H1 (cell line): ENCODE measurements around the gene OGFR. TPM values are rescaled to one million over a fixed set of nuclear protein-coding genes. Genes with fewer than 3 reads are reported as not detected.

Experiments used
- CTCF ChIA-PET: fragments of 300-600 bp; sonication (Branson Sonifier 250); formaldehyde crosslinking; loops from one replicate; lab custom pipeline; 2021; ENCODE audit not compliant: partially characterized antibody; lab: Charles Lee
- POLR2A ChIA-PET: fragments of 300-600 bp; sonication (Branson Sonifier 250); formaldehyde crosslinking; loops from one replicate; lab custom pipeline; 2021; ENCODE audit warnings: inconsistent platforms; ENCODE audit not compliant: partially characterized antibody; lab: Charles Lee
- DNase-seq, 2 experiments: peaks; one replicate each; pipeline versions ENCODE4 v3.0.0 to v3.0.0-alpha.2; 2010 to 2022; ENCODE audit warnings: low spot score in 2 of 2, low read depth in 1 of 2, mixed read lengths in 1 of 2
- FAIRE-seq: peaks from 2 replicates; lab custom pipeline; 2011; peaks lifted over from hg19 to GRCh38; lab: Jason Lieb, UNC
- H2AFZ ChIP-seq: 2 replicates; pipeline ENCODE4 v1.8.1; 2012; ENCODE audit warnings: low read length, inconsistent platforms
- H2AK5ac ChIP-seq: 2 replicates; pipeline ENCODE4 v1.6.1; 2013; ENCODE audit warnings: low read depth, low read length
- H2BK120ac ChIP-seq: replicated peaks from 2 replicates; pipeline ENCODE3; 2013; ENCODE audit warnings: low read depth, low read length, inconsistent platforms
- H2BK12ac ChIP-seq: 2 replicates; pipeline ENCODE4 v1.6.1; 2013; ENCODE audit warnings: low read depth, low read length
- H2BK15ac ChIP-seq: 2 replicates; pipeline ENCODE4 v1.6.1; 2013; ENCODE audit warnings: low read length
- H2BK20ac ChIP-seq: 2 replicates; pipeline ENCODE4 v1.6.1; 2013; ENCODE audit warnings: low read length
- H2BK5ac ChIP-seq: 2 replicates; pipeline ENCODE4 v1.6.1; 2013; ENCODE audit warnings: low read depth, low read length
- H3K14ac ChIP-seq: 2 replicates; pipeline ENCODE4 v1.6.1; 2013; ENCODE audit warnings: inconsistent platforms; ENCODE audit not compliant: insufficient read length
- H3K18ac ChIP-seq: 2 replicates; pipeline ENCODE4 v1.6.1; 2013; ENCODE audit warnings: low read length; ENCODE audit errors: extremely low read depth
- H3K23ac ChIP-seq: 2 replicates; pipeline ENCODE4 v1.6.1; 2013; ENCODE audit warnings: inconsistent platforms; ENCODE audit not compliant: insufficient read length
- H3K23me2 ChIP-seq: 2 replicates; pipeline ENCODE4 v1.6.1; 2013; ENCODE audit warnings: low read depth, low read length
- H3K27ac ChIP-seq: 2 replicates; pipeline ENCODE4 v1.6.1; 2011; ENCODE audit warnings: low read depth, low read length, inconsistent platforms
- H3K27me3 ChIP-seq, 4 experiments: replicated peaks in 1 of 4; 1 replicate in 1 of 4; 2 replicates in 3 of 4; pipeline versions ENCODE4 v1.6.1 to v1.8.1; 2011 to 2013; ENCODE audit warnings: low read length in 3 of 4, mild to moderate bottlenecking in 3 of 4, inconsistent platforms in 2 of 4, mixed read lengths in 2 of 4, moderate library complexity in 1 of 4; ENCODE audit not compliant: control insufficient read depth in 3 of 4, insufficient read depth in 3 of 4; ENCODE audit errors: extremely low read depth in 1 of 4
- H3K36me3 ChIP-seq, 4 experiments: 2 replicates each; pipeline versions ENCODE4 v1.6.1 to v1.8.1; 2011 to 2013; ENCODE audit warnings: mild to moderate bottlenecking in 4 of 4, low read length in 3 of 4, moderate library complexity in 2 of 4, control low read depth in 1 of 4, inconsistent platforms in 1 of 4; ENCODE audit not compliant: insufficient read depth in 4 of 4, control insufficient read depth in 2 of 4
- H3K4ac ChIP-seq: replicated peaks from 2 replicates; pipeline ENCODE3; 2013; ENCODE audit warnings: low read length, low read depth, mixed read lengths, inconsistent platforms; ENCODE audit not compliant: insufficient read length
- H3K4me1 ChIP-seq, 4 experiments: replicated peaks in 1 of 4; 1 replicate in 1 of 4; 2 replicates in 3 of 4; pipeline versions ENCODE4 v1.6.1 to v1.8.1; 2011 to 2013; ENCODE audit warnings: low read length in 3 of 4, inconsistent platforms in 2 of 4, mixed read lengths in 1 of 4; ENCODE audit not compliant: insufficient read depth in 4 of 4, control insufficient read depth in 3 of 4
- H3K4me2 ChIP-seq, 2 experiments: 2 replicates each; pipeline versions ENCODE4 v1.6.1 to v1.8.1; 2011 to 2013; ENCODE audit warnings: low read depth in 2 of 2, low read length in 2 of 2, control low read depth in 1 of 2, inconsistent platforms in 1 of 2, mild to moderate bottlenecking in 1 of 2; ENCODE audit not compliant: insufficient read depth in 1 of 2
- H3K4me3 ChIP-seq, 4 experiments: fragments of 200-600, 300-600 bp in 1 of 4; sonication (generic), shearing (Covaris generic), sonication (Bioruptor Twin) in 1 of 4; 2 replicates each; pipeline versions ENCODE4 v1.5.1 to v1.8.1; 2011 to 2016; ENCODE audit warnings: low read length in 4 of 4, low read depth in 3 of 4, control low read depth in 2 of 4, inconsistent platforms in 2 of 4, mild to moderate bottlenecking in 2 of 4, mixed read lengths in 1 of 4, moderate library complexity in 1 of 4; ENCODE audit not compliant: insufficient read depth in 2 of 4; ENCODE audit errors: extremely low read depth in 1 of 4
- H3K56ac ChIP-seq: replicated peaks from 2 replicates; pipeline ENCODE3; 2013; ENCODE audit warnings: low read depth, mild to moderate bottlenecking, mixed read lengths, low read length, inconsistent platforms; ENCODE audit not compliant: insufficient read length
- H3K79me1 ChIP-seq: 2 replicates; pipeline ENCODE4 v1.6.1; 2013; ENCODE audit warnings: low read depth, low read length, control low read depth
- H3K79me2 ChIP-seq, 2 experiments: 2 replicates each; pipeline versions ENCODE4 v1.6.1 to v1.8.1; 2012 to 2013; ENCODE audit warnings: low read length in 2 of 2, mild to moderate bottlenecking in 2 of 2, inconsistent platforms in 1 of 2; ENCODE audit not compliant: insufficient read depth in 2 of 2, control insufficient read depth in 1 of 2
- H3K9ac ChIP-seq, 4 experiments: replicated peaks in 1 of 4; 1 replicate in 1 of 4; 2 replicates in 3 of 4; pipeline versions ENCODE4 v1.6.1 to v1.8.1; 2011 to 2013; ENCODE audit warnings: low read depth in 3 of 4, low read length in 3 of 4, control low read depth in 2 of 4, mild to moderate bottlenecking in 2 of 4, moderate library complexity in 2 of 4, inconsistent platforms in 1 of 4; ENCODE audit errors: extremely low read depth in 1 of 4
- H3K9me3 ChIP-seq, 2 experiments: 2 replicates each; pipeline versions ENCODE4 v1.6.1 to v1.8.1; 2012 to 2013; ENCODE audit warnings: mild to moderate bottlenecking in 2 of 2, moderate library complexity in 2 of 2, control low read depth in 1 of 2, inconsistent platforms in 1 of 2, low read depth in 1 of 2, low read length in 1 of 2, mixed read lengths in 1 of 2; ENCODE audit not compliant: insufficient read depth in 2 of 2
- H4K20me1 ChIP-seq, 2 experiments: replicated peaks in 1 of 2; 2 replicates each; pipeline versions ENCODE3 to v1.8.1; 2011 to 2013; ENCODE audit warnings: inconsistent platforms in 2 of 2, low read length in 2 of 2, mild to moderate bottlenecking in 1 of 2; ENCODE audit not compliant: insufficient read depth in 2 of 2, control insufficient read depth in 1 of 2
- H4K5ac ChIP-seq: 2 replicates; pipeline ENCODE4 v1.6.1; 2013; ENCODE audit warnings: low read length, low read depth, mixed read lengths, inconsistent platforms; ENCODE audit not compliant: insufficient read length
- H4K8ac ChIP-seq: 2 replicates; pipeline ENCODE4 v1.8.0; 2013; ENCODE audit warnings: mild to moderate bottlenecking, moderate library complexity, low read length, inconsistent platforms; ENCODE audit not compliant: insufficient read depth; ENCODE audit errors: extremely low read depth
- H4K91ac ChIP-seq: replicated peaks from 2 replicates; pipeline ENCODE3; 2013; ENCODE audit warnings: low read length, mixed read lengths, inconsistent platforms; ENCODE audit not compliant: insufficient read length
- BACH1 ChIP-seq: IDR thresholded peaks from 2 replicates; pipeline ENCODE4 v1.6.1; 2012; ENCODE audit warnings: low read length, improper control_type of control experiment
- CTCF ChIP-seq, 3 experiments: IDR thresholded peaks; 1 replicate in 2 of 3; 2 replicates in 1 of 3; pipeline versions ENCODE4 v1.5.1 to v1.6.1; 2011; ENCODE audit warnings: low read length in 3 of 3, mild to moderate bottlenecking in 3 of 3, inconsistent platforms in 2 of 3, low read depth in 1 of 3, moderate library complexity in 1 of 3; ENCODE audit not compliant: insufficient read depth in 1 of 3; ENCODE audit errors: control extremely low read depth in 1 of 3
- EZH2 ChIP-seq: fragments of 200-600 bp; sonication (generic); IDR thresholded peaks from 2 replicates; pipeline ENCODE4 v1.7.1; 2012; ENCODE audit warnings: low read depth, mild to moderate bottlenecking, moderate library complexity, low read length, inconsistent platforms; ENCODE audit not compliant: severe bottlenecking
- JUND ChIP-seq: IDR thresholded peaks from 2 replicates; pipeline ENCODE4 v1.6.1; 2011; ENCODE audit warnings: mild to moderate bottlenecking, improper control_type of control experiment, low read length
- KDM4A ChIP-seq: IDR thresholded peaks from one replicate; pipeline ENCODE4 v1.7.1; 2012; ENCODE audit warnings: low read depth, mild to moderate bottlenecking, moderate library complexity, low read length, inconsistent platforms; ENCODE audit not compliant: severe bottlenecking
- SP1 ChIP-seq: IDR thresholded peaks from 2 replicates; pipeline ENCODE4 v1.6.1; 2011; ENCODE audit warnings: low read depth, low read length
- TBP ChIP-seq: IDR thresholded peaks from 2 replicates; pipeline ENCODE4 v1.6.1; 2011; ENCODE audit warnings: low read depth, low read length, improper control_type of control experiment
- USF2 ChIP-seq: IDR thresholded peaks from 2 replicates; pipeline ENCODE4 v1.6.1; 2011; ENCODE audit warnings: low read length, improper control_type of control experiment
- WGBS, 2 experiments: shearing (Covaris generic) in 1 of 2; methylation state at CpG; one replicate each; pipeline versions ENCODE4 v1.1.6 to v1.1.7; 2013 to 2015; ENCODE audit warnings: low lambda C conversion rate in 2 of 2, mixed read lengths in 2 of 2, inconsistent platforms in 1 of 2, low coverage in 1 of 2, missing lambda C conversion rate in 1 of 2; ENCODE audit not compliant: insufficient replicate concordance in 2 of 2, insufficient coverage in 1 of 2, insufficient read length in 1 of 2; ENCODE audit errors: extremely low coverage in 1 of 2, missing lambda C conversion rate in 1 of 2; 5-methylcytosine and 5-hydroxymethylcytosine counted together
- polyA plus RNA-seq, 7 experiments: library from polyadenylated mRNA; depleted of rRNA in 3 of 7; stranded (reverse) in 5 of 7; unstranded in 2 of 7; fragments of >200 nt in 5 of 7; fragments of 200-250 nt in 2 of 7; gene quantifications; 1 replicate in 5 of 7; 2 replicates in 1 of 7; 4 replicates in 1 of 7; pipeline versions ENCODE4 v1.2.1 to v1.2.3, GENCODE V29; 2011 to 2013; ENCODE audit warnings: missing spikeins in 2 of 7, mixed read lengths in 2 of 7
- total RNA-seq: library from RNA; stranded (reverse); fragmentation: NEBNext Ultra II Directional; extraction: Animal tissue kit (Norgen Biotek cat#: 25700); gene quantifications from 2 replicates; pipeline ENCODE4 v1.2.1, GENCODE V29; 2021

Gene OGFR
- total and polyA plus RNA-seq, 2 of the 8 experiments (the other 6 are each of a cell fraction or from before 2014, with no cell fraction given): 13.9 to 25.1 TPM

- Histone ChIP-seq H4K20me1 (peaks cover 6 to 24% of the 10 kb centered on the region in 2 experiments), H4K8ac (peak overlapping the region; percentile 35), H3K4me3 (peak overlapping the region; percentile 48 to 93 (median 68)), H3K4me1 (peaks cover 0 to 12% (median 8%) of the 10 kb centered on the region in 4 experiments; a peak in 6 of 7 replicates), H3K9me3 (no peaks in the 10 kb centered on the region), H3K36me3 (peaks cover 0 to 15% (median 0%) of the 10 kb centered on the region in 4 experiments; a peak in 3 of 8 replicates), H2BK120ac (no peak overlapping the region), H3K79me2 (no peaks in the 10 kb centered on the region), H3K27ac (no peak overlapping the region), H4K5ac (no peak overlapping the region), H3K14ac (no peak overlapping the region), H2BK12ac (no peak overlapping the region), H3K4me2 (peak overlapping the region; percentile 78 to 84), H2AFZ (no peak overlapping the region), H3K4ac (no peak overlapping the region), H3K23me2 (peaks cover 8% of the 10 kb centered on the region; the same call in 1 of the 2 replicates), H3K27me3 (peaks cover 0 to 8% (median 4%) of the 10 kb centered on the region in 4 experiments; a peak in 4 of 7 replicates), H2BK15ac (no peak overlapping the region), H3K23ac (no peak overlapping the region), H3K18ac (no peak overlapping the region), H4K91ac (no peak overlapping the region), H2BK5ac (no peak overlapping the region), H3K79me1 (peaks cover 6% of the 10 kb centered on the region; the same call in 1 of the 2 replicates), H3K9ac (no peak overlapping the region), H2BK20ac (no peak overlapping the region), H3K56ac (no peak overlapping the region), H2AK5ac (no peak overlapping the region)
- ChIA-PET CTCF (interaction anchor here (0.9 to 4.0 kb wide), 5 partner anchors 9 to 131 kb away, joined by 3 to 37 read pairs (median 3); partner anchors contain the start of gene MRGBP), POLR2A (interaction anchor here (2.0 kb wide), 1 partner anchor 10 kb away, joined by 14 read pairs; no protein-coding TSS in a partner anchor)
- DNase-seq (no peak), FAIRE-seq (no peak)
- 51% methylated on average over 20 of the region's 25 CpGs; no CpG with 5 or more reads in 1 of the 2 experiments for WGBS, 2 experiments
- no peak for TF ChIP-seq JUND
- no peak for TF ChIP-seq USF2
- no peak for TF ChIP-seq TBP
- TF ChIP-seq SP1: no peak
- peak; percentile 2 for TF ChIP-seq KDM4A
- TF ChIP-seq CTCF (IDR thresholded peaks at IDR 0.05; ENCODE audit: control extremely low read depth in 1 of 3, insufficient read depth in 1 of 3, low read depth in 1 of 3, low read length in 3 of 3): no peak
- no peak for TF ChIP-seq BACH1
- TF ChIP-seq EZH2: peak; percentile 26
These were observed 1.2 kb downstream of the OGFR start for GRCh38 chr20:62805711-62806382.
